Testis (tissue), 2 donors: Measurements from ENCODE around the gene MFSD11.
"Not testable (repeated sequence)": the region's sequence is repeated elsewhere in the genome, so short reads cannot be mapped to it uniquely, and the experiment has no call there.

ENCODE experiments used
- POLR2A ChIP-seq: fragments of 450-650 bp; IDR thresholded peaks from one replicate; pipeline ENCODE4 v1.6.1; 2017; ENCODE audit warnings: antibody characterized with exemption, mild to moderate bottlenecking, moderate library complexity
- TF ChIP-seq, protein P1 (sequence below), 3 experiments: fragments of 450-650 bp in 2 of 3; fragments of 200-600 bp in 1 of 3; sonication (generic) in 1 of 3; IDR thresholded peaks; one replicate each; pipeline ENCODE4 v1.5.1; 2016 to 2019; ENCODE audit warnings: antibody characterized with exemption in 3 of 3, mild to moderate bottlenecking in 2 of 3, moderate library complexity in 1 of 3

- TF ChIP-seq, protein P1, sequence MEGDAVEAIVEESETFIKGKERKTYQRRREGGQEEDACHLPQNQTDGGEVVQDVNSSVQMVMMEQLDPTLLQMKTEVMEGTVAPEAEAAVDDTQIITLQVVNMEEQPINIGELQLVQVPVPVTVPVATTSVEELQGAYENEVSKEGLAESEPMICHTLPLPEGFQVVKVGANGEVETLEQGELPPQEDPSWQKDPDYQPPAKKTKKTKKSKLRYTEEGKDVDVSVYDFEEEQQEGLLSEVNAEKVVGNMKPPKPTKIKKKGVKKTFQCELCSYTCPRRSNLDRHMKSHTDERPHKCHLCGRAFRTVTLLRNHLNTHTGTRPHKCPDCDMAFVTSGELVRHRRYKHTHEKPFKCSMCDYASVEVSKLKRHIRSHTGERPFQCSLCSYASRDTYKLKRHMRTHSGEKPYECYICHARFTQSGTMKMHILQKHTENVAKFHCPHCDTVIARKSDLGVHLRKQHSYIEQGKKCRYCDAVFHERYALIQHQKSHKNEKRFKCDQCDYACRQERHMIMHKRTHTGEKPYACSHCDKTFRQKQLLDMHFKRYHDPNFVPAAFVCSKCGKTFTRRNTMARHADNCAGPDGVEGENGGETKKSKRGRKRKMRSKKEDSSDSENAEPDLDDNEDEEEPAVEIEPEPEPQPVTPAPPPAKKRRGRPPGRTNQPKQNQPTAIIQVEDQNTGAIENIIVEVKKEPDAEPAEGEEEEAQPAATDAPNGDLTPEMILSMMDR (IDR thresholded peaks at IDR 0.05): not testable (repeated sequence)
- TF ChIP-seq POLR2A: not testable (repeated sequence)
Observed at GRCh38 chr17:76806151-76806550, 68.2 kb downstream of the MFSD11 start.
